Activated CD4-positive, alpha-beta T cell treated with anti-CD3 and anti-CD28 coated beads, Interleukin-2, Interleukin-4, amounts not matched to agents 100 ng/mL and 50 ng/mL, durations not matched to agents 16 hours and 8 hours (primary cell): ENCODE measurements around the gene PIP5K1C.
"Not testable (repeated sequence)": the region's sequence is repeated elsewhere in the genome, so short reads cannot be mapped to it uniquely, and the experiment has no call there.

Source experiments
- DNase-seq: peaks from one replicate; pipeline ENCODE4 v3.0.0-alpha.2; 2020; ENCODE audit warnings: low spot score

The PIP5K1C gene

DNA sequence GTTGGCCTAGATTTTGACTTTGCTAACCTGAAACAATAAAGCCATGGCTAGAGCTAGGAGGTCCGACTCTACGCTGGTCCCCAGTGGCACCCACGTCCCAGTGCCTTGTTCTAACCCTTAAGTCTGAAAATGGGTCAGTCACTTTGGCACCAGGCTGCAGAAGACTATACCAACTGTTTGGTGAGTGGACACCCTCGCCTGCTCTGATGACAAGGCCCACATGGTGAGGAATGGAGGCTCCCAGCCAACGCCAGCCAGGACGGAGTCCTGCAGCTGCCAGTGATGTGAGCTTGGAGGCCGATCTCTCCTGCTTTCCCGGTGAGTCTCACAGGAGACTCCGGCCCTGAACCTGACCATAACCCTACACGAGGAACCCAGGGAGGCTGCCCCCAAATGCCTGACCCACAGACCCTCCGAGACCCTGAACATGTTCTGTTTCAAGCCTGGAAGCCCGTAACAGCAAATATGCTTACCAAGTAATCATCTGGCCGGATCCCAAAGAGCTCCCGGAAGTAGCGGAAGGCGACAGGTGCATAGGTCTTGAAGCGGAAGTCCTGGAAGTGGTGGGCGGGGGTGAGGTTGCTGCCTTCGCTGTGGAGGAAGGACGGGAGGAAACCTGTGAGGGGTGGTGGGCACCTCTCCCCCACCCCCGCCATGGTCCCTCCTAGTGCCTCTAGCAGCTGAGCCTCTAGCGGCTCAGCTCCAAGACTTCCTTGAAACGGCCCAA lies 39.6 kb downstream of the PIP5K1C start:
- DNase-seq, result no peak

DNA sequence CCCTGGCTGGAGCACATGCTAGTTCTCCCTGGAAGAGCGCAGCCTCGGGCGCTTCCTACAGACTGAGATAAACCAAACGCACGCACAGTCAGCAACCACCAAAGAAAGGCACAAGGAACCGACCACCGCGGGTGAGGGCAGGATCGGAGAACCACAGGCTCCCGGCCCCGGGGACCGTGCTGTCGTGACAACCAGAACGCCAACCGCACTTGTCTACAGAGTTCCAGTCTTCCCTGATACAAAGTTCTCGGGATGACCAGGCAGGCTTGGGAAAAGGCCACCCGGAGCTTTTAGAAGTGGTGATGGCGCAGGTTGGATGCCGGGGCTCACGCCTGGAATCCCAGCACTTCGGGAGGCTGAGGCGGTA lies 40.5 kb downstream of the PIP5K1C start:
- no peak for DNase-seq

DNA sequence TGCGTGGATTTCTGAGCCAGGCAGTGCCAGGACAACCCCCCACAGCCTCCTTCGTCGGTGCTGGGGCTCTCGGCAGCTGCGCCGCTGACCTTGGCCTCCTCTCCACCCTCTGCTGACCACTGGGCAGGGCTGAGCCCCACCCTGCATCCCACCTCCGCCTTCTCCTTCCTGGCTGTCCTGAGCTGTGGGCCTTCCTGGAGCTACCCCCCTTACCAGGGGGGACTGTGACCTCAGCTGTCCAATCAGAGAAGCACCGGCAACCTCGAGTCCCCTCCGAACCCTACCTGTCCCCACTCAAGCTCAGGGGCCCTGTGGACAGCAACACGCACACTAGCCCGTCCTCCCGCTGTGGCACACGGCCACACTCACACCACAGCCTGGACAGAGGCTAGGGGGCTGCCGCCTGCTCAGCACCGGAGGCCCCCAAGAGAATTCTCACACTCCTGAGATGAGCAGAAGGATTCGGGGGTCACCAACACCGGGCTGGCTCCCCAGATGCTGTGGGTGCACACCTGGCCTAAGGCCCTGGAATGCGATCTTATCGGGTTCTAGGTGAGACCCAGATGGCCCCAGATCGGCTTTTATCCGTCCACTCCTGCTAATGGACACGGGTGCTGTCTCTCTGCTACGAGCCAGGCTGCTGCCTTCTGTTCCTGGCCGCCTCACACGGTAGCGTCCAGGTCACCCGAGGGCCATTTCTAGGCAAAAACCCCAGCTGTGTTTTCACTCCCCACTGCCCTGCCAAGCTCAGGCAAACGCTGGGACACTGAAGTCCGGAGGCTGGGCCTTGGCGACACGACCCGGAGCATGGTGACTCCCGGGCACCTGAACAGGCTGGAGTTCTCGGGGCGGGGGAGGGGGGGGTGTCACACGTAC lies 41.2 kb downstream of the PIP5K1C start:
- no peak for DNase-seq

DNA sequence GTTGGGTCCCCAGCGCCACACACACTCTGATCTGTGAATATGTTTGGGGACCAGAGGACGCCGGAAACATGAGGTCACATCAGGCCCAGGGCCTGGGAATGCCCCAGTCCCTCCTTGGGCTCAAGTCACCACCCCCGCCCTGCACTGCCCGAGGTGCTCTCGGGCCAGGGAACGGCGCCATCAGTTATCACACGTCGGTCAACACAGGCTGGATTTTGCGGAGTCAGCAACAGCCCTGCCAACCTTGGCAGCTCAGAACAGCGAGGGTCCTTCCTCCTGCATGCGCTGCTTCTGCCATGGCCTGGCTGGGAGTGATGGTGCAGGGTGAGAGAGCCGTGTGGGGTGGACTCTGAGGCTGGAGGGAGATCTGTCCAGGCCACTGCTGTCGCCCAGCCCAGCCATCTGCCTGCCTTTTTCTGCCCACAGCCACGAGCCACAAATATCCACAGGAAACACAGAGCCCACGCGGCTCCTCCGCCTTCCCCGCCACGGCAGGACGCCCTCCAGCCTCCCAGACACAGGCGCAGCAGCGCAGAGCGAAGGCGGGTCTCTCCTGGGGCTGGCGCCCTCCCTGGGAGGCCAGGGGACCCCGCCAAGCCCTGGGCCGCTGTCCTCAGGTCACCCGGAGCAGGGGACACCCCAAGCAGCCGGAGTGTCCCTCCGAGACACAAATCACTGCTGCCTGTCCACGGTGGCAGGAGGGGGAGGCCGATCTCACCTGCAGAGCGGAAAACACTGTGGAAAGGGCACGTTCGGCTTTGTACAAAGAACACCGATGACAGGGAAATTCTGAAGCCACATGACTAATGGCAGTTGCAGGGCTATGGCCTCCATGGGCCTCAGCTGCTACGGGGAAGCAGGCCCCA lies 42.0 kb downstream of the PIP5K1C start:
- DNase-seq, result no peak

DNA sequence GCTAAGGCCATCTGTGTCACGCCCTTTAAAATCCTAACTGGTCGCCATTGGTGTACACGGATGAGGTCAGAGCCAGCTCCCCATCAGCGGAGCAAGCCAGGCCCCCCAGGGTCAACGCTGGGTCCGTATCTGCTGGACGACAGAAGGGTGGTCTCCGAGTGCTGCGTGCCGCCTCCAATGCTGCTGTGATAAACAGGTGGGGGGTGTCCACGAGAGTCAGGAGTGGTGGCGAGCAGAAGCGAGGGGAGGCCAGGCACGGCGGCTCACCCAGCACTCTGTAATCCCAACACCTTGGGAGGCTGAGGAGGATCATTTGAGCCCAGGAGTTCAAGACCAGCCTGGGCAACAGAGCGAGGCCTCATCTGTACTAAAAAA lies 42.9 kb downstream of the PIP5K1C start:
- DNase-seq, result no peak

- DNase-seq, result no peak
These were observed 43.4 kb downstream of the PIP5K1C start for GRCh38 chr19:3656747-3657394.

GRCh38 chr19:3656073-3656746 lies 44.1 kb downstream of the PIP5K1C start:
- DNase-seq, result no peak

GRCh38 chr19:3655402-3656072 lies 44.7 kb downstream of the PIP5K1C start:
- no peak for DNase-seq

GRCh38 chr19:3653865-3654513 lies 46.3 kb downstream of the PIP5K1C start:
- no peak for DNase-seq

DNA sequence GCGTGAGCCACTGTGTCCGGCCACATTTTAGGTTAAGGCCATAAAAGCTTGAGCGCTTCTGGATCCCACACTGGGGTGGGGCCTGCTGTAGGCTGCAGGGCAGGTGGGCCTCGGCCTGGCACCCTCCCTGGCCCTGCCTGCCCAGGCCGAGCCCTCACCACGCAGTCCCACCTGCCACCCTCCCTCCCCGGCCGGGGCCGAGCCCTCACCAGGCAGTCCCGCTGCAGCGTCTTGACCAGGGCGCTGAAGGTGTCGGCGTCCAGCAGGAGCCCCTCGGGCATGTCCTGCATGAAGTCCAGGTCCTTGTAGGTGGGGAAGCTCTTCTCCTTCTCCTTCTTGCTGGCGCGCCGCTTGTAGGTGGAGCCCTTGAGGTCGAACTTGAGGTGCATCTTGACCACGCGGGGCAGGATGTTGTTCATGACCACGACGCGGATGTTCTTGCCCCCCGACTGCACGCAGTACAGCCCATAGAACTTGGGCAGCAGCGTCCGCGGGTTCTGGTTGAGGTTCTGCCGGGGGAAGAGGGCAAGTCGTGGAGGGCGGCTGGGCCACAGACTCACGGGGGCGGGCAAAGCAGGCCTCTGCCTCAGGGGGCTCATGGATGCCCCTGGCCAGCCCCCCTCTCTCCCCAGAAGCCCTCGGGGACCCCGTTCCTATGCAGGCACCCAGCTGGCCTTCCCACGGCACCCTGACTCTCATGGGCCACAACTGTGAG lies 47.0 kb downstream of the PIP5K1C start:
- DNase-seq, result no peak

GRCh38 chr19:3652422-3652821 lies 47.8 kb downstream of the PIP5K1C start:
- DNase-seq, result no peak

DNA sequence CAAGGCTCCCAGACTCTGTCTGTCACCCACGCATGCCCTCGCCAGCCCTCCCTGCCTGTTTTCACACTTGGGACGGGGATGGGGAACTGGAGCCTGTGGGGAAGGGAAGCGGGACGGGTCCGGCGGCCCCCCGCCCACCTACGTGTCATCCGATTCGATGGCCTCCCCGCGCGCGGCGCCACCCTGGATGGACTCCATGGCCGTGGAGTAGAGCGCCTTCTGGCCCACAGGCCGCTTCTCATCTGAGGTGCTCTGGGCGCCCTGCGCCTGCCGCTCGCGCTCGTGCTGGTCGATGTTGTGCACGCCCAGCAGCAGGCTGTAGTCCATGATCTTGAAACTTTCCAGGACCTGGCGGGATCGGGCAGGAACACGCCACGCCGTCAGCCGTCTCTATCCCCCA lies 48.6 kb downstream of the PIP5K1C start:
- no peak for DNase-seq

GRCh38 chr19:3649888-3650287 lies 50.4 kb downstream of the PIP5K1C start:
- DNase-seq, result no peak

DNA sequence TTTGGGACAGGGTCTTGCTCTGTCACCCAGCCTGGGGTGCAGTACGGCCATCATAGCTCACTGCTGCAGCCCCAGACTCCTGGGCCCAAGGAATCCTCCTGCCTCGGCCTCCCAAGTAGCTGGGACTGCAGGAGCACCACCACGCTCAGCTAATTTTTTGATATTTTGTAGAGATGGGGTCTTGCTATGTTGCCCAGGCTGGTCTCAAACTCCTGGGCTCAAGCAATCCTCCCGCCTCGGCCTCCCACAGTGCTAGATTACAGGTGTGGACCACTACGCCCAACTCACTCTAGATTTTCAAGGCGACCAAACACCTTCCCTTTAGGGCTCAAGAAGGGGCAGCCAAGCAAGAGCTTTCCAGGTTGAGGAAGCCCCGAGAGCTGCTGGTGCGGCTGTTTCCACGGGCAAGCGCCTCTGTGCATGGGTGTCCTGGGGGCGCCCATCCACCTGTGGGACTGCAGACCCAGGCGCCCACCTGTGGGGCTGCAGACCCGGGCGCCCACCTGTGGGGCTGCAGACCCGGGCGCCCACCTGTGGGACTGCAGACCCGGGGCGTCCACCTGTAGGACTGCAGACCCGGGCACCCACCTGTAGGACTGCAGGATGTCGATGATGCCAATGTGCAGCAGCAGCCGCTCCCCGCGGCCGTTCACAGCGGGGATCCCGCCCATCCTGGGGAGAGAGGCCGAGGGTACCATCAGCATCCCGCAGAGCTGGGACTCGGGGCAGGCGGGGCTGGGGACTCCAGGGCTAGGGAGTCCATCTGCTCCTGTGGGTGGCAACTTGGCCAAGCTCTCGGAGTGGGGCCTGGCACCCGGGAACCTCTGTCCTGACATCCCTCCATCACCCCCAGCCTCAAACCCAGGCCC lies 52.0 kb downstream of the PIP5K1C start:
- no peak for DNase-seq

DNA sequence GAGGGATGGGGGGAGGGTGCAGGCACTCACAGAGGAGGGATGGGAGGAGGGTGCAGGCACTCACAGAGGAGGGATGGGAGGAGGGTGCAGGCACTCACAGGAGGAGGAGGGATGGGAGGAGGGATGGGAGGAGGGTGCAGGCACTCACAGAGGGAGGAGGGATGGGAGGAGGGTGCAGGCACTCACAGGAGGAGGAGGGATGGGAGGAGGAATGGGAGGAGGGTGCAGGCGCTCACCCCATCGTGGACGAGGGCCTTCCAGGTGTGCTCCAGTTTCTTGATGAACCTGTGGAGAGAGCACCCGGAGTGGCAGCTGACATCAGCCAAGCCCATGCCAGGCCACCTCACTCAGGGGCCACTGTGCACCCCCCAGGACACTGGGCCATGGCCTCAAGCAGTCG lies 53.2 kb downstream of the PIP5K1C start:
- DNase-seq, result not testable (repeated sequence)

GRCh38 chr19:3646336-3647092 lies 53.8 kb downstream of the PIP5K1C start:
- DNase-seq, result no peak

DNA sequence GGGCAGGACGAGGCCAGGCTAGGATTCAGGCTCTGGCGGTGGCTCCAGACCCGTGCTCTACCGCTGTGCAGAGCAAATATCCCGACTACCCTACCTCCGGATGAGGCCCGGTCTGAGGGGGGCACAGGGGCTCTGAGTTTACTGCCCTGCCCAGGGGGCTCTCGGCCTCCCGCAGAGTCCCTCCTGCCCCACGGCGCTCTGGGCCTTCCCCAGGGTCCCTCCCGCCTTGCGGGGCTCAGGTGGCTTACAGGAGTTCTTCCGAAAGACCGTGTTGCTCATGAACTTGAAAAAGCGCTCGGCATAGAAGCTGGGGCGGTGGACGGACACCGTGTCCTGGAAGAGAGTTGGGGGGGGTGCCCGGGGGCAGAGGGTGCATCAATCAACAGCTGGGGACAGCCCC lies 54.5 kb downstream of the PIP5K1C start:
- no peak for DNase-seq

GRCh38 chr19:3645067-3645396 lies 55.2 kb downstream of the PIP5K1C start:
- DNase-seq, result no peak
